GM21360 (cell line): ENCODE data around the gene CENPO.

Experiments
- ATAC-seq: cut with Tn5 transposase; IDR thresholded peaks from one replicate; pipeline ENCODE4 v1.9.1; 2021; ENCODE audit warnings: mild to moderate bottlenecking, moderate library complexity; ENCODE audit not compliant: unreplicated experiment

The CENPO gene

GRCh38 chr2:24792874-24793760 lies at the start of gene CENPO, which contains the start of gene PTRHD1:
TSS of gene CENPO (plus strand) at chr2:24793425. CDS start at chr2:24793920, 495 bp downstream.
TSS of gene PTRHD1 (minus strand) at chr2:24793391. CDS start at chr2:24793377, 14 bp downstream.
- ATAC-seq, result peak; percentile 85

GRCh38 chr2:24743924-24744323 lies 49.3 kb upstream of the CENPO start:
- ATAC-seq, result no peak

GRCh38 chr2:24744356-24744755 lies 48.9 kb upstream of the CENPO start:
- ATAC-seq, result no peak

GRCh38 chr2:24745825-24746224 lies 47.4 kb upstream of the CENPO start:
- ATAC-seq, result no peak

- ATAC-seq, result no peak
These were observed 45.9 kb upstream of the CENPO start for GRCh38 chr2:24747299-24747698.

- no peak for ATAC-seq
These were observed 44.0 kb upstream of the CENPO start for GRCh38 chr2:24749069-24749691.

- ATAC-seq, result no peak
These were observed 38.1 kb upstream of the CENPO start for GRCh38 chr2:24754985-24755705.

- no peak for ATAC-seq
These were observed 36.4 kb upstream of the CENPO start for GRCh38 chr2:24756789-24757188.

GRCh38 chr2:24761866-24762265 lies 31.4 kb upstream of the CENPO start:
- no peak for ATAC-seq

- ATAC-seq, result no peak
These were observed 30.7 kb upstream of the CENPO start for GRCh38 chr2:24762518-24762917.

GRCh38 chr2:24763843-24764242 lies 29.4 kb upstream of the CENPO start:
- ATAC-seq, result no peak

- no peak for ATAC-seq
These were observed 26.6 kb upstream of the CENPO start for GRCh38 chr2:24766609-24767008.

- ATAC-seq, result no peak
These were observed 25.2 kb upstream of the CENPO start for GRCh38 chr2:24768013-24768412.

GRCh38 chr2:24768601-24769000 lies 24.6 kb upstream of the CENPO start:
- ATAC-seq, result no peak

GRCh38 chr2:24771061-24771460 lies 22.2 kb upstream of the CENPO start:
- no peak for ATAC-seq

GRCh38 chr2:24771764-24772586 lies 21.2 kb upstream of the CENPO start:
- no peak for ATAC-seq

- no peak for ATAC-seq
These were observed 18.9 kb upstream of the CENPO start for GRCh38 chr2:24774373-24774772.

- ATAC-seq, result no peak
These were observed 14.1 kb upstream of the CENPO start for GRCh38 chr2:24779116-24779515.

GRCh38 chr2:24783641-24784040 lies 9.6 kb upstream of the CENPO start:
- no peak for ATAC-seq

GRCh38 chr2:24785671-24786321 lies 7.4 kb upstream of the CENPO start:
- no peak for ATAC-seq
